LNCaP clone FGC (cell line): ENCODE measurements around the gene COL24A1.

ENCODE experiments used
- DNase-seq: peaks from one replicate; pipeline ENCODE4 v3.0.0-alpha.2; 2011; ENCODE audit warnings: low read depth
- H3K4me3 ChIP-seq: 2 replicates; pipeline ENCODE4 v1.5.1; 2011; ENCODE audit warnings: mild to moderate bottlenecking, low read depth, low read length, control low read depth
- CTCF ChIP-seq: IDR thresholded peaks from 2 replicates; pipeline ENCODE4 v1.5.1; 2012; ENCODE audit warnings: mild to moderate bottlenecking; ENCODE audit not compliant: control insufficient read depth, insufficient read depth; ENCODE audit errors: extremely low read depth

Gene COL24A1

GRCh38 chr1:85943945-85944344, 212.6 kb downstream of the COL24A1 start:
- no peak for TF ChIP-seq CTCF
- H3K4me3 ChIP-seq = no peak overlapping the region
- no peak for DNase-seq

DNA sequence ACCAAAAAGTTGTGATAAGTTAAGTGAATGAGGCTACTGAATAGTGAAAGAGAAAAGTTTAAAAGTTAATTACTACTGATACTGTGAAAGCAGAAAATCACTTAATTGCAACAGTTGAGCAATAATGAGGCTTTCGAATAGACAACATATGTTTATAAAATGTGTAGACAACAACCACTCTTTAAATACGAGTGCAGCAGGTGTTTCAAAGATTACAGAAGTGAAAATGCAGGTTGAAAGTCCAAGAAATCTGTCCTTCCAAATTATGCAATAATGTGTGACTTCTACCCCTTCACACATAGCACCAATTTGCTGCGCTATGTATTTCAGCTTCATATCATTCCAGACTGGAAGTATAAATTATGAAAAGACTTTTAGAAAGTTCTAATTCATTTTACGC, 213.0 kb downstream of the COL24A1 start:
- no peak overlapping the region for H3K4me3 ChIP-seq
- no peak for TF ChIP-seq CTCF
- DNase-seq = no peak

- H3K4me3 ChIP-seq = no peak overlapping the region
- TF ChIP-seq CTCF = no peak
- DNase-seq = no peak
Measured at GRCh38 chr1:85940656-85941306, 215.8 kb downstream of the COL24A1 start.

DNA sequence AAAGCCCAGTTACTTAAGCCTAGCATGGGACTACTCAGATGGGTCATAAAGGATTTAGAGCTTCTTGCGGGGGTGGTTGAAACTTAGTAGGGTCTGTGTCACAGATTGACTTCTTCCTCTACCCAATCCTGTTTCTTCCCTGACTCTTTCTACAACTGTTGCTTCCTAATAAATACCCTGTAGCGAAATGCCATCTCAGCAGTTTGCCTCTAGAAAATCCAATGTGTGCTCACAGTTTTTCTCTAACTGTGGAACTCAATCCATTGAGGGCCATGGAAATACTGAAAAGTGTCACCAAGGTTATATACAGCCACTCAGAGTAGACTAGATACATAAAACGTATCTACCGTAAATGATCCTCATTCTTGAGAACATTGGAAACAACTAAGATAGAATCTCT, 217.7 kb downstream of the COL24A1 start:
- H3K4me3 ChIP-seq = no peak overlapping the region
- DNase-seq = no peak
- no peak for TF ChIP-seq CTCF

DNA sequence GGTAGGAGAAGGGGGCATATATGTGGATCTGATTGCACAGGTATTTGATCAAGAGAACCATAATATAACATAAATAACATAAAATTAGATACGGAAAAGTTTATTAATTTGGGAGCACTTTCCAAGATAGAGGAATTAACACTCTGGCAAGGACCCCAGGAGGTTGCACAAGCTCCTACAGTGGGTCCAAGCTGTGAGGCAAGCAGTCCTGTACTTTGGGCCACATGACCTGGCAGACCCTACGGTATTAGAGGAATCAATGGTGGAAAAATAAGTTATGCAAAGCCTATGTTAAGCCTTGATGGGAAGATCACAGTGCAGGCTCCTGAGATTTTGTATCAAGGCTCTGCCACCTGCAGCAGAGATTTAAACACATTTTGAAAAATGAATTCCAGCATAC, 220.1 kb downstream of the COL24A1 start:
- no peak for DNase-seq
- H3K4me3 ChIP-seq = no peak overlapping the region
- TF ChIP-seq CTCF = no peak

DNA sequence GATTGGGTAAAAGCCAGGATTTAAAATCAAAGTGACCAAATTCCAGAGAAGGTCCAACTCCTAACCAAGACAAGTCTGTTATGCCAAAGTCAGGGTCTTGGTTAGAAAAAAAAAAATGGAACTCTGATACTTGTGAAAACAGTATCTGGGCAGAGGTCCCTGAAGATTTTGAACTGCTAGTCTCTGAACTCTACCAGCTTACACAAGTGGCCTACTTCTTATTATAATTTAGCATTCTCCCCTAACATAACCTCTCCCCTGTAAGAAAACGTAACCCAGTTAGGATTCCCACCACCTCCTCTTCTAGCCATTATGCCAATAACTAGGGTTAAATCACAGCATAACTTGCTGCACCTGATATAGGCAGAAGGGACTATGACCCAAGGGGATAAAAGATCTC, 220.5 kb downstream of the COL24A1 start:
- no peak for DNase-seq
- no peak for TF ChIP-seq CTCF
- no peak overlapping the region for H3K4me3 ChIP-seq

DNA sequence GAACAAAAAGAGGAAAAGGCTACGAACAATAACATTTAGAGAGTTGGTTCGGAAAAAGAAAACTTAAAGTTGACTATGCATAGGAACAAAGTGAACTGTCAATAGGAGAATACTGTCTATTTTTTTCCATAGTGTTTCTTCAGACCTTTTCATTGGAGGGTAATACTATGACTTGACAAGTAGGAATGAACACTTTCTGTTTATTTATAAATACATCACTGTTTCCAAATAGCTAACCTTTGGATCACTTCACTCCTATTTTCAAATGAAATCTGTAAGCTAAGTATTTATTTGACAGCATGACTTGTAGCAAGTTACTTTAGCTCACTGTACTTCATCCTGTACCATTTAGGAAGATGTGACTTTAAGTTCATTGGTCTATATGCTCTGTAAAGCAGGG, 221.3 kb downstream of the COL24A1 start:
- TF ChIP-seq CTCF = no peak
- H3K4me3 ChIP-seq = no peak overlapping the region
- DNase-seq = no peak
